ENCODE results near the gene ELOB.
A peak's percentile ranks its signal among the peaks of the same experiment; 100 is the strongest.

ELOB gene

DNA sequence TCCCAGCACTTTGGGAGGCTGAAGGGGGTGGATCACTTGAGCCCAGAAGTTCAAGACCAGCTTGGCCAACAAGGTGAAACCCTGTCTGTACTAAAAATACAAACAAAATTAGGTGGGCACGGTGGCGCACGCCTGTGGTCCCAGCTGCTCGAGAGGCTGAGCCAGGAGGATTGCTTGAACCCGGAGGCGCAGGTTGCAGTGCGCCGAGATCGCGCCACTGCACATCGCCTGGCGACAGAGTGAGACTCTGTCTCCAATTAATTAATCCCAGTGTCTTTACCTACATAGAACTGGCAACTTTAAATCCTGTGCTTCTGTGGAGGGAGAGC lies 1.5 kb upstream of the ELOB start:
- Mint-ChIP-seq H3K9me3 (no peaks in the 10 kb centered on the region), H3K4me3 (peak overlapping the region; percentile 90), H3K36me3 (peaks cover 34% of the 10 kb centered on the region), H3K4me1 (peaks cover 35% of the 10 kb centered on the region), H3K27ac (peak overlapping the region; percentile 98)
- ATAC-seq (no peak), DNase-seq (ENCODE audit: low spot score in 2 of 2) (no peak)

DNA sequence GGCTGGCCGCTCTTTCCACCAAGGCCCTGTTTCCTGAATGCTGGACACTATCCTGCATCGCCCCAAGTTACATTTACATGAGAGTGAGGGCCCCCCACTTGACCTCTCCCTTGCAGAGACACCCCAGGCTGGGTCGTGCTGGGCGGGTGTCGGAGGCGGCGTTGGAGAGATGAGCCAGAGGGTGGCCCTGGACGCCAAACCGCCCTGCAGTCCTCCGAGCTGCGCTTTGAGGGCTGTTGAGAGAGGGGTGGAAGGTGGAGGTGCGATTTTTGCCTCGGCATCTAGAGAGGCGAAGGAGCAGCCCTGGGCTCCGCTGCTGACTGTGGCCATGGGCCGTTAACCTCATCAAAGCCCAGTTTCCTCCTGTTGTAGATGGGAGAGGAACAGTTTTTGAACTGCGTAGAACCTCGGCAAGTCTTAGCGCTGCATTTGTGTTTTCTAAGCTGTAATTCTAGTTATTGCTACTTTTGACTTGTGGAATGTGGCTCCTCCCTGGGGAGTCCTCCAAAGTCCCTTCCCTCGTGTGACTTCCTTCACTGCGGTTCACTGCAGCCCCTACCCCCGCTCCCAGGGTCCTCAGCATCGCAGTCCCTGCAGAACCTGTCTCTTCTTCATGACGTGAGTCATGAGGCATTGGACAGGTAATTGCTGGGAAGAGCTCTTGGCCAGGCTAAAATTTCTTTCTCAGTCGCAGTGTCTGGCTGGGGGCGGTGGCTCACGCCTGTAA lies 986 bp upstream of the ELOB start:
- peak overlapping the region; percentile 98 for H3K27ac Mint-ChIP-seq
- peak overlapping the region; percentile 90 for H3K4me3 Mint-ChIP-seq
- H3K36me3 Mint-ChIP-seq: peaks cover 39% of the 10 kb centered on the region
- no peak for DNase-seq (ENCODE audit: low spot score in 2 of 2)
- no peaks in the 10 kb centered on the region for H3K9me3 Mint-ChIP-seq
- peaks cover 36% of the 10 kb centered on the region for H3K4me1 Mint-ChIP-seq
- peak; percentile 17 for ATAC-seq

DNA sequence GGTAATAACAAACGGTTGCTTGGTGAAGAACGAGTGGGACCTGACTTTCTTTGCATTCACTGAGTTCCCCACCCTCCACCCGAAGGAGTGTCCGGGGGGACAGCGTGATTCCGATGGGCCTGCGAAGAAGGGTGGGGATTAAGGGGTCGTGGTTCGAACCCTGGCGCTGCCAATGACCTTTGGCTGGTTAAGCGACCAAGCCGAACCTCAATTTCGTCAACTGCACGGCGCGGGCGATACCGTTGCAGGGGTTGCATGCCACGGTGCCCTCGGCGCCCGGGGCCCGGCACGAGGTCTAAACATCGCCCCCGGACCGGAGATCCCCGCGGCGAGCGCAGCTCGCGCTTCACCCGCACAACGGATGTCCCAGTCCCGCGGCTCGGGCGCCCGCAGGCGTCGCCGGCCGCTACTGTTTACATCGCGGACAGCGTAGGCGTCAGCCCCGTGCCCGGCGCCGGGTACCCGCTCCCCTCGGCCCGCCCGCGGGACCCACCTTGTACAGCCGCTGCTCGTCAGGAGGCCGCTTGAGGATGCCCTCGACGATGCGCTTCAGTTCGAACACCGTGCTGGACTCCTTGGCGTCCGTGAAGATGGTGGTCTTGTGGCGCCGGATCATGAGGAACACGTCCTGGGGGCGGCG lies 460 bp downstream of the ELOB start:
- peaks cover 48% of the 10 kb centered on the region for H3K4me1 Mint-ChIP-seq
- H3K36me3 Mint-ChIP-seq: peaks cover 53% of the 10 kb centered on the region
- DNase-seq (ENCODE audit: low spot score in 2 of 2) (peak; percentile 40 to 77), ATAC-seq (peak; percentile 55)
- H3K4me3 Mint-ChIP-seq: peak overlapping the region; percentile 90
- no peaks in the 10 kb centered on the region for H3K9me3 Mint-ChIP-seq
- H3K27ac Mint-ChIP-seq: peak overlapping the region; percentile 98

DNA sequence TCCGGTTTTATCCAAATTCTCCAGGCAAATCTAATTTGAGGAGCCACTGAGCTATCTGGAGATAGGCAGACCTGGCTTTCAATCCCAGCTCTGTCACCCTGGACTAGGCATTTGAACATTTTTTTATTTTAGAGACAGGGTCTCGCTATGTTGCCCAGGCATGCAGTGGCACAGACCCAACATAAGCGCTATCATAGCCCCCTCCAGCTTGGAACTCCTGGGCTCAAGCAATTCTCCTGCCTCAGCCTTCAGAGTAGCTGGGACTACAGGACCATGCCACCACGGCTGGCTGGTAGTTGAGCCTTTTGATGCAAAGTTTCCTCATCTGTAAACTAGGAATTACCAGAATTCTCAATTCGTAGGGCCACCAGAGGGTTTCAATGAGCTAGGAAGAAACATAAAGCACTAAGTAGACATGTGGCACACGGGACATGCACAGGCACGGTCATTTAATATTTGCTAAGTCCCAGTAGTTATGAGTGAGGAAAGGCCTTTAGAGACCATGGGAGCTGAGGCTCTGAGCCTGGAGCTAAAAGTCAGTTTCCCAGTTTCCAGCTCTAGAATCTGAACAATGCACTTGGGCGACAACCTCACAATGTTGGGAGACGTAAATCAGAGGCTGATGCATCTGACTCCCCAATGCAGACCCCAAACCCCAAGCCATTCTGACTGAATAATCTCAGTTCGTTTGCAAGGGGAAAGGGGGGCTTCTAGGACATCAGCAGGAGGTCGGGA lies 1.1 kb downstream of the ELOB start:
- H3K4me3 Mint-ChIP-seq: peak overlapping the region; percentile 90
- DNase-seq (ENCODE audit: low spot score in 2 of 2) (no peak), ATAC-seq (no peak)
- H3K36me3 Mint-ChIP-seq: peaks cover 60% of the 10 kb centered on the region
- peak overlapping the region; percentile 98 for H3K27ac Mint-ChIP-seq
- H3K4me1 Mint-ChIP-seq: peaks cover 48% of the 10 kb centered on the region
- H3K9me3 Mint-ChIP-seq: no peaks in the 10 kb centered on the region

DNA sequence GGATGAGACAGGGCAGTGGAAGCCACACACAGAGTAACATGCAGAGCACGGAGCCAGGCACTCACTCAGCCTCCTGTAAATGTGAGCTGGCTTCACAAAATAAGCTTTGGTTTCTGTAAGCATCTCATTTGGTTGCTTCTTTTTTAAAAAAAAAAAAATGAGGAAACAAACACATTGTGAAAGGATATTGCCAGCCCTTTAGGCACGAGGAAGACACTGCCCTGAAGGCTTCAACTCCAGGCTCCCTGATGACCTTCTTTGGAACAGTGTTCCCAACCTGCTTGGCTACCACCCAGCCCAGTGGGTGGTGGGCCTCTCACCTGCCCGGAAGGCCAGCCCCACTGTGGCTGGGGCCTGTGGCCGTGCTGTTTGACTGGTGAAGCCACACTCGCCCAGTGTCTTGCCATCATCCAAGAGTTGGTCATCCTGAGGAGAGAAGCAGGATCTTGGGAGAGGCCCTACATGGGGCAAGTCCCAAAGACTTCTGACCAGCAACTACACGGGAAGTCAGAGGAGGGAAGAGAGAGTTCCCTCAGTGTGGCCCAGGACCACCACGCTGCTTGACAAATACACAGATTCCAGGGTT lies 1.9 kb downstream of the ELOB start:
- Mint-ChIP-seq H3K9me3 (no peaks in the 10 kb centered on the region), H3K4me3 (peak overlapping the region; percentile 90), H3K4me1 (peaks cover 40% of the 10 kb centered on the region), H3K36me3 (peaks cover 67% of the 10 kb centered on the region), H3K27ac (no peak overlapping the region)
- DNase-seq (ENCODE audit: low spot score in 2 of 2): no peak
- no peak for ATAC-seq

DNA sequence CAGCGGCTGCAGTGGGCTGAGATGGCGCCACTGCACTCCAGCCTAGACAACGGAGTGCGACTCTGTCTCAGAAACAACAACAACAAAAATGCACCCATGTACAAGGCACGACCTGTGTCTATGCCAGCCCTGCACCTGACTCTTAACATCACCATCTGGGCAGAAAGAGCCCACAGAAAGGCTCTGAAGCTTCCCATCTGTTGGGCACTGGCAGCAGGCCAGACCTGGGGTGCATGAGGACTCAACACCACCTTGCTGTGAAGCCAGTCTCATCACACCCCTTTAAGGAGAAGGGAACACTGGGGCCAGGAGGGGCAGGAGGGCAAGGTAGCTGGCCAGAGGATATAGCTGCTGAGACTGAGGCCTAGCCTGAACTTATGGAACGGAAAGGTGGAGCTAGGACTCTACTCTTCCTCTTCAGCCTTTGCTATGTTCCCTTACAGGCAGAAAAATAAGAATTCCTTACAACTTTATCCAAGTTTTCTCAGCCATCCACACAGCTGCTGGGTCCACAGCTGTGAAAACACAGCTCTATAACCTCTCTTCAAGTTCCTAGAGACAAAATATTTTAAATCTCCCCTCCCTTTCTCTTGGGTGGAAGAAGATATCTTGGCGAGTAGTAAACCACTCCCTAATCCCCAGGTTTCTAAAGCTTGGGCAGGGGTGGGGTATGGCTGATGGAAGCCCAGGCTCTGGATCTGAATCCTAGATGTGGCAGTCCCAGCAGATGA lies 2.8 kb downstream of the ELOB start:
- H3K4me3 Mint-ChIP-seq: no peak overlapping the region
- H3K4me1 Mint-ChIP-seq: peaks cover 48% of the 10 kb centered on the region
- no peak overlapping the region for H3K27ac Mint-ChIP-seq
- peaks cover 76% of the 10 kb centered on the region for H3K36me3 Mint-ChIP-seq
- ATAC-seq (no peak), DNase-seq (ENCODE audit: low spot score in 2 of 2) (no peak)
- no peaks in the 10 kb centered on the region for H3K9me3 Mint-ChIP-seq

DNA sequence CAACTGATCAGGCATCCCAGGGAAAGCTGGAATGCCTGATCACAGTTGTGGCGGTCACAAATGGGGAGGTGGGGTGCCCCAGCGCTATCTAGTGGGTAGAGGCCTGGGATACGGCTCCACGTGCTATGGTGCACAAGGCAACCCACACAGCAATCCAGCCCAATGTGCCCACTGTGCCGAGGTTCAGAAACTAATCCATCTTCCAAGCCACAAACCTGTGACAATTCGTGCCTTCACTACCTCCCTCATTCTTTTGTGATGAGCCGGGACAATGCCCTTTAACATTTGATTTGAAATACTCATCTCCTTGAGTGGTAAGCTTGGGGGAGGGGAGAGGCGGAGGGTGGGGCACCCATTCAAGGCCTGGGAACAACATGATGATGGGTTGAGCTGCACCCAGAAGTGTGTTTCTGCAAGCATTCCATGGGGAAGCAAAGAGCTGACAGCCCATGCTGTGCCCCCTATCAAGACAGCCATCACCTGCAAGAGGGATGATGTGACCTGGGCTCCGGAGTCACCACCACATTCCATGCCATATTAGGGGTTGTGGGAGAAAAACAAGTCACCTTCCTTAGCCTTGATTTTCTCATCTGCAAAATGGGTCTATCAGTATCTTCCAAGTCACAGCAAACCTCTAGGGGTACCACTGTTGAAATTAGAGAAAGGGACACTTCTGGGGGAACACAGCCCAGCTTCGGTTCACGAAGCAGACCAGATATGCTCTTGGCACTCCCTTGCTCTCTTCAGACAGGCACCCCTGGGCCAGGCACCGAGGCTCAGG lies 3.7 kb downstream of the ELOB start:
- ATAC-seq (no peak), DNase-seq (ENCODE audit: low spot score in 2 of 2) (no peak)
- no peak overlapping the region for H3K4me3 Mint-ChIP-seq
- H3K36me3 Mint-ChIP-seq: peaks cover 86% of the 10 kb centered on the region
- H3K4me1 Mint-ChIP-seq: peaks cover 50% of the 10 kb centered on the region
- no peaks in the 10 kb centered on the region for H3K9me3 Mint-ChIP-seq
- H3K27ac Mint-ChIP-seq: peak overlapping the region; percentile 58

DNA sequence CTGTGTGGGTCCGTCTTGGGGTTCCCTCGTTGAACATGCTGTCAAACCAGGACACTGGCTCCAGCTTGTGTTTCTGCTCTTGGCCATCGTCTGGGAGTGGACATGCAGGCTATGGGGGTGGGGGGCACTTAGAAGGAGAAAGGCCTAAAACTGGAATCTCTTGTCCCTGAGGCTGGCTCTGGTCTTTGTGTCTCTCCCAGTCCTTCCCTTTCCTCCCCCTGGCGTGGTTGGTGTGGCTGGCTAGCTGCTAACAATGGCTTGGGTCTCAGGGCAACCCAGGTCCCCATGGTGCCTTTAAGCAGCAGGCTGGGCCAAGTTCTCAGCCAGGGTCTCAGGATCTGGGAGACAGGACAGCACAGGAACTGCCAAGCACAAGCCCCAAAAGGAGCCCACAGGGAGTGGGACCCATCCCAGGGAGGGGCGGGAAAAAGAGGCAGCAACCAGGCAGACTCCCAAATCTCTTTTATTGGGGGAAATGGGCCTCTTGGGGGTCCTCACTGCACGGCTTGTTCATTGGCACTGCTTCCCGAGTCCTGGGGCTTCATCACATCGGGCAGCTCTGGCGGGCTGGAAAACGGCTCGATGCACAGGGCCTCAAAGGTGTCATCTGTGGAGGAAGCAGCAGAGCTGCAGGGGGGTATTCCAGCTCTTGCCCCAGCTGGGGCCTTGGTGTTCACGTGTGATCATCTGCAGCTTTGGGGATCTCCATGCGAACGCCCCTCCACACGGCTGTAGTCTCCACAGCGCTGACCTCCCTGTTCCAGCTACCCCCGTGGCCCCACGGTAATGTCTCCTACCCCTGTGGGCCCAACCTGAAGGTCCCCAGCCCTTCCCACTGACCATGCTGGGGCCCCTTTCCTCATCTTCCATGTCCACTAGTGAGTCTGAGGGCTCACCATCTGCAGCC lies 5.3 kb downstream of the ELOB start:
- H3K9me3 Mint-ChIP-seq: no peaks in the 10 kb centered on the region
- peaks cover 55% of the 10 kb centered on the region for H3K4me1 Mint-ChIP-seq
- H3K4me3 Mint-ChIP-seq: no peak overlapping the region
- H3K27ac Mint-ChIP-seq: peak overlapping the region; percentile 58
- ATAC-seq (no peak), DNase-seq (ENCODE audit: low spot score in 2 of 2) (no peak)
- H3K36me3 Mint-ChIP-seq: peaks cover 94% of the 10 kb centered on the region

DNA sequence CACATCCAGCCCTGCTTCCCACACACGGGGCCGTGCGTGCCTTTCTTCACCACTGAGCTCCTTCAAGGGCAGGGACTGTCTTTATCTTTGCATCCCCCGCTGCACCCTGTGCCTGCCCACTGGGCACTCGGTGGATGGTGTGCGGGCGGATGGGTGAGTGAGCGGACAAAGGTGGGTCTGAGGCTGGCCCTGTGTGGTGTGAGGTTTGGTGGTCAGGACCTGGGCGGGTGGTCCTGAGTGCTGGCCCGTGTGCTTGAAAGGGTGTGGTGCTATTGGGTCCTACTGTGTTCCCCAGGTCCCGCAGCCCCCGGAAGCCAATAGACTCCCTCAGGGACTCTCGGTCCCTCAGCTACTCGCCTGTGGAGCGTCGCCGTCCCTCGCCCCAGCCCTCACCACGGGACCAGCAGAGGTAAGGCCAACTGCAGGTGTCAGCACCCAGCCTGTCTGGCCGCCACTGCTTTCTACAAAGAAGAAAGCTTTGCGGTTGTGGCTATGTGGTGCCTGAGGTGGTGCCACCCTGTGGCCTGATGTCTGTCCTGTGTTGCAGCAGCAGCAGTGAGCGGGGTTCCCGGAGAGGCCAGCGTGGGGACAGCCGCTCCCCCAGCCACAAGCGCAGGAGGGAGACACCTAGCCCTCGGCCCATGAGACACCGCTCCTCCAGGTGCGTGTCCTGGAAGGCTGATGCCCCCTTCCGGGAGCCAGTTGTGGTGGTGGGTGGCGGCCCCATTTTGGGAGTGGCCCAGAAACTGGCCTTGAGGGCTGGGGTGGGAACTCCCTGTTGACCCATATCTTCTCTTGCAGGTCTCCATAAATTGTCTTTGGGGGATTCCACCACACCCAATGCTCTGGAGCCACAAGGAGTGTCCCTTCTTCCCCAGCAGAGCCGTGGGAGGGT lies 6.8 kb downstream of the ELOB start:
- DNase-seq (ENCODE audit: low spot score in 2 of 2) (no peak), ATAC-seq (peak; percentile 27)
- no peak overlapping the region for H3K4me3 Mint-ChIP-seq

DNA sequence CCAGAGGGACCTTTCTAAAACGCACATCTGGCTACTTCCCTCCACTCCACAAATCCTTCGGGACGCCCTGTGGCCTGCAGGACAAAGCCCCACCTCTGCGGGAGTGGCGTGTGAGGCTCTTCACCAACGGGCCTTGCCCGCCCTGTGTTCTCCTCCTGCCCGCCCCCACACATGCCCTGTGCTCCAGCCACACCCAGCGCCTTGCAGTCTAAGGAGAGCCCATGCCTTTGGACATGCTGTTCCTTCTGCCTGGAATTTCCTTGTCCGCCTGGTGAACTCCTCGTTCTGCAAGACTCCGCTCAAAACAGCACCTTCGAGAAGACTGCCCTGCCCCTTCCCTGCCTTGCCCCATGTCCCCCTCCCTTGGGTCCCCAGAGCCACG lies 7.4 kb downstream of the ELOB start:
- Mint-ChIP-seq H3K4me1 (peaks cover 49% of the 10 kb centered on the region), H3K9me3 (no peaks in the 10 kb centered on the region), H3K27ac (peak overlapping the region; percentile 92), H3K36me3 (peaks cover 97% of the 10 kb centered on the region), H3K4me3 (no peak overlapping the region)
- DNase-seq (ENCODE audit: low spot score in 2 of 2) (no peak), ATAC-seq (no peak)

More for the DNA sequence above, 6.8 kb downstream of the ELOB start:
- peaks cover 52% of the 10 kb centered on the region for H3K4me1 Mint-ChIP-seq
- peaks cover 96% of the 10 kb centered on the region for H3K36me3 Mint-ChIP-seq
- no peaks in the 10 kb centered on the region for H3K9me3 Mint-ChIP-seq
- H3K27ac Mint-ChIP-seq: peak overlapping the region; percentile 92

DNA sequence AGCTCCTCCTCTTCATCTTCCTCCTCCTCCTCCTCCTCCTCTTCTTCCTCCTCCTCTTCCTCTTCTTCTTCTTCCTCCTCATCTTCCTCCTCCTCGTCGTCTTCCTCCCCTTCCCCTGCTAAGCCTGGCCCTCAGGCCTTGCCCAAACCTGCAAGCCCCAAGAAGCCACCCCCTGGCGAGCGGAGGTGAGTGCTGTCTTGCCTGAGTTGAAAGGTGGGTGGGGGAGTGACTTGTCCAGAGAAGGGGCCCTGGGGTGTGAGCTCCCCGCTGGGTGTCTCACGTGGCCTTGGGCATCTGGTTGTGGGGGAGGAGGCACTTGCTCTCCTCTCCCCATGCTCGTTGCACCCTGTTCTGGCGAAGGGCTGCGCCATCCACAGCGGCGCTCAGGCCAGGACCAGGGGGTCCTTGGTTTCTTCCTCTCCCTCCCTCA lies 8.0 kb downstream of the ELOB start:
- peaks cover 100% of the 10 kb centered on the region for H3K36me3 Mint-ChIP-seq
- DNase-seq (ENCODE audit: low spot score in 2 of 2): no peak
- no peak for ATAC-seq
- H3K27ac Mint-ChIP-seq: peak overlapping the region; percentile 92
- H3K9me3 Mint-ChIP-seq: no peaks in the 10 kb centered on the region
- H3K4me3 Mint-ChIP-seq: no peak overlapping the region
- H3K4me1 Mint-ChIP-seq: peaks cover 49% of the 10 kb centered on the region

DNA sequence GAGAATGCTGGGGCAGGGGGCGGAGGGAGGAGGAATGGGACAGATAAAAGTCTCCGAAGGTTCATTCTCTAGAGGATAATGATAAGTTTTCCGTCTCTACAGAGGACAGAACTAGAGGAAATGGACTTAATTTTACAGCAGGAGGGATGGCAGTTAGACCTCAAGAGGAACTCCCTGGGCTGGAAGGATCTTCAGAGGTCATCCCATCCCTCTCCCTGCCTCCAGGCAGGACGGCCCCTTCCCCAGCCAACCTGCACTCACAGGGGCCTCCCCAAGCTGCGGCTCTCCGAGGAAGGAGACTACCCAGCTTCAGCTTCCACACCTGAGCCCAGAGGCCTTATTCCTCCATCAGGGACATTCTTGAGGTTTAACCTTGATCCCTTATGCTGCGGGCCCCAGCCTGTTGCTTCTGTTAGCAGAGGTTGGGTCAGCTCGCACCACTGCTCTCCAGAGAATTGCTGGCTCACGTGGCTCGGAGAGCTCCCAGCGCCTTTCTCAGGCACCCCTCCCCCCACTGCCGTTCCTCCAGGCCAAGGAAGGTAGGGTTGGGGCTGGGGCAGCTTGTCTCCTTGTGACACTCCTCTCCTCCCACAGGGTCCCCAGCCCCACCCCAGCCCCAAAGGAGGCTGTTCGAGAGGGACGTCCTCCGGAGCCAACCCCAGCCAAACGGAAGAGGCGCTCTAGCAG lies 8.5 kb downstream of the ELOB start:
- Mint-ChIP-seq H3K27ac (peak overlapping the region; percentile 92), H3K4me1 (peaks cover 54% of the 10 kb centered on the region), H3K4me3 (no peak overlapping the region), H3K9me3 (no peaks in the 10 kb centered on the region), H3K36me3 (peaks cover 100% of the 10 kb centered on the region)
- ATAC-seq (no peak), DNase-seq (ENCODE audit: low spot score in 2 of 2) (no peak)
